HG03575 (cell line): ENCODE measurements around the gene LRIT2.

ENCODE experiments used
- ATAC-seq: cut with Tn5 transposase; IDR thresholded peaks from one replicate; pipeline ENCODE4 v1.9.1; 2021; ENCODE audit not compliant: unreplicated experiment, insufficient number of reproducible peaks, low FRiP score; ENCODE audit errors: extremely low read depth

The LRIT2 gene

GRCh38 chr10:84213076-84213475 lies 12.3 kb downstream of the LRIT2 start:
- no peak for ATAC-seq

DNA sequence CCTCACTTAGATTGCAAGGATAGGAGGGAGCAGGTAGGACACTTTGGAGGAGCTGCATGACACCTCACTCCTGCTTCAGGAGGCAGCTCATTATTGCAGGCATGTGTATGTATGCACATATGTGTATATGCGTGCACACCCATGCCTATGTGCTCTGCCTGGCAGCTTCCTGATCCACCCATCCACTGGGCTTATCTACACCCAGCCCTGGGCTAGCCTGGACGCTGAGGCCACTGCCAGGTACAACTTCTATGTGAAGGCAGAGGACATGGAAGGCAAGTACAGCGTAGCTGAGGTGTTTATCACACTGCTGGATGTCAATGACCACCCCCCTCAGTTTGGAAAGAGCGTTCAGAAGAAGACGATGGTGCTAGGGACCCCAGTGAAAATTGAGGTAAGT lies 13.3 kb downstream of the LRIT2 start:
- no peak for ATAC-seq

DNA sequence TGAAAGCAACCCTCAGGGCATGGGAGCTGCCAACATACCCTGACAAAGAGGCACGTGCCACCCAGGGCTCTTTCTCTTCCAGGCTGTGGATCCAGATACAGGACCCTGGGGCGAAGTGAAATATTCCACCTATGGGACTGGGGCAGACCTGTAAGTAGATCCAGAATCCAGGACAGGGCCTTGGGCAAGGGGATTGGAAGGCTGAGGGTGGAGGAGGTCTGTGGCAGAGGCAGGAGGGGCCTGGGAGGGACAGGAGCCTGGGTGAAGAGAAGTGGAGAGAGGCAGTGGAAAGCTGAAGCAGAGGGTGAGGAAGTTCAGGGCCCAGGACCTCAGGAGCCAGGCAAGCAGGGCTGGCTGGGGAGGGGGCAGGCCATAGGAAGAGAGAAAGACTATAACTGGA lies 13.8 kb downstream of the LRIT2 start:
- ATAC-seq: no peak

- ATAC-seq: no peak
Observed at GRCh38 chr10:84208023-84208422, 17.3 kb downstream of the LRIT2 start.

GRCh38 chr10:84205853-84206525 lies 19.4 kb downstream of the LRIT2 start:
- ATAC-seq: no peak

- no peak for ATAC-seq
Observed at GRCh38 chr10:84205049-84205852, 20.1 kb downstream of the LRIT2 start.

GRCh38 chr10:84204610-84205009 lies 20.7 kb downstream of the LRIT2 start:
- no peak for ATAC-seq

DNA sequence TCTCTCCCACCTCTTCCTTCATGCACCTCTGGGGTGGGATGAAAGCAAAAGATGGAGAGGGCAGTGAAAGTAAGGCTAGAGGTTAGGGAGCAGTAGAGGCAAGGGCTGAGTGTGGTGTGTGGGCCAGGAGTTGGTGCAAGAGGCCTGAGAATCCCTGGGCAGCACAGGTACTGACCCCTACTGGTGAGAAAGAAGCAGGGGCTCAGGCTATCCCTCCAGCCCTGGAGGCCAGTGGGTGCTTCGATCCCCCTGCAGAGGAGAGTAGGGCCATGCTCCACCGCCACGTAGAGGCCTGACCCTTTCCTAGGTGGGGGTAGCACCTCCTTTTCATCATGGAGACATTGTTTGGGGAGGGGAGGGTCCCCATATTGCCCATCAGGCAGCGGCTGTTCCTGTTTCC lies 21.2 kb downstream of the LRIT2 start:
- ATAC-seq: no peak

- no peak for ATAC-seq
Observed at GRCh38 chr10:84202349-84202748, 23.0 kb downstream of the LRIT2 start.

GRCh38 chr10:84201682-84202081 lies 23.7 kb downstream of the LRIT2 start:
- no peak for ATAC-seq

DNA sequence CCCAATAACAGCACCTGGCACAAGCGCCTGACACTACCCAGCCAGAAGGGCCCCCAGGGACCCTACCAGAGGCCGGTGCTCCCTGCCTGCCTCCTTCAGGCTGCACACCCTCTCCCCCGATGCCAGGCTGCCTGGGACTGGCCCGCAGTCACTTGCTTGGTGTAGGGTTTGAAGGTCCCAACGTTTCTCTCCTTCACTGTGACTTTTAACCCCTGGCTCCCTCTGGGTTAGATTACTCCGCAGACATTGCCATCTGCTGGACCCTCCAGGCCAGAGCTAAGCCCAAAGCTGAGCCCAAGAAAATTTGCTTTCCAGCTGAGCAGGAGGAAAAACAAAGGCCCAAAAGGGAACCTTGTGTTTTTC lies 24.1 kb downstream of the LRIT2 start:
- ATAC-seq: no peak

DNA sequence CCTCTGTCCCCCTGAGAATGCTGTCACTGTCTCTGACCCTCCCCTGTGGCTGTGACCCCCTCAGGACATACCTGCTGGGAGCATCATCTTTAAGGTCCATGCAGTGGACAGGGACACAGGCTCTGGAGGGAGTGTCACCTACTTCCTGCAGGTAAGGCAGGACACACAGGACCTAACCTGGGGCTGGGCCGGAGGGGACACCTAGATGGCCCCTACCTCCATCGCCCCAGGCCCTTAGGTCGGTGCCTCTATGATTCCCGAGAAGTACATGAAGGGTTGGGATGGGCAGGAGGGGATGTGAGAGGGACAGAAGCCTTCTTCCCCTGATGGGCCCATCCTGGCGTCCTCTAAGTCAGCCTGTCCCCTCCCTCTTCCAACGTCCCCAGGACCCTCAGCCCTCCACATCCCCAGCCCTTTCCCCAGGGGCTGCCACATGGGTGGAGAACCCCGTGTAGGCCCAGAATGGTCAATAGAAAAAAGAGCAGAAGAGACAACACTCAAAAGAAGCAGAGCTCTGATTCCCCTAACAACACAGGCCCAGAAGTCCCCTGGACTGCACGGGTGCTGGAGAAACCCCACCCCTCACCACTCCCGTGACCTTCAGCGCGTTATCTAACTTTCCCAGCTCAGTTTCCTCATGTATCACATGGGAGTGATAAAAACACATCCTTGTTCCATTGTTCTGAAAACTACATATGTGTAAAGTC lies 24.7 kb downstream of the LRIT2 start:
- no peak for ATAC-seq

- no peak for ATAC-seq
Observed at GRCh38 chr10:84198206-84198915, 27.0 kb downstream of the LRIT2 start.

DNA sequence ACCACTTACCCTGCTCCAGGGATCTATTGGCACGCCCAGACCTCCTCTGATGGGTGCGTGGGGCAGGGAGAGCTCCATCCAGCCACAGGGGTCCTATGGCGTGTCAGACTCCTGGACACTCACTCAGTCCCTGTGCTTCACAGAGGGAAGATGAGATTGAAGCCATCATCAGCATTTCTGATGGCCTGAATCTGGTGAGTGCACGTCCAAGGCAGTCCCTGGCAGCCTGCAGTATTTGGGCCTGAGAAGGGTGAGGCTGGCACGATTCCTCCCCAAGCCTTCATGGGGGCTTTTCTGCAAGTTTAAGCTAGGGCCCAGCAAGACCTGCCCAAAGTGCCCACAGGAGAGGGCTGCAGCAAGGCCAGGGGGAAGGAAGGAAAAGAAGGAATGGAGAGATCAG lies 27.7 kb downstream of the LRIT2 start:
- ATAC-seq: no peak

GRCh38 chr10:84196941-84197340 lies 28.4 kb downstream of the LRIT2 start:
- ATAC-seq: no peak

DNA sequence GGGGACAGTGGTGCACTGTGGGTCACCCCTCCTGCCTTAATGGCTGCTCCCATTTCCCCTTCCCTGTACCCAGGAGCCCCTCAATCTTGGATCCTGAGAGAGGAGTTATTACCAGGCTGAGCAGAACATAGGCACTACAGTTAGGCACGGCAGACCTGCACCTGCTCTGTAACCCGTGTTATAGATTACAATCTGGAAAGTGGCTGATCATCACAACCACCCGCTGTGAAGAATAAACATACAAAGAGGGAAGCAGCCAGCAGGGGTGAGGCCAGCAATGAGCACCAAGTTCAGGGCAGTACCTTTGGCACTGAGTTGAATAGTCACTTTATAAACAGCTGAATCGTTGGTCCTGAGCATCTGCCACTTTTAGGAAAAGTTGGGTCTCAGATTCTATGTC lies 29.3 kb downstream of the LRIT2 start:
- ATAC-seq: no peak

DNA sequence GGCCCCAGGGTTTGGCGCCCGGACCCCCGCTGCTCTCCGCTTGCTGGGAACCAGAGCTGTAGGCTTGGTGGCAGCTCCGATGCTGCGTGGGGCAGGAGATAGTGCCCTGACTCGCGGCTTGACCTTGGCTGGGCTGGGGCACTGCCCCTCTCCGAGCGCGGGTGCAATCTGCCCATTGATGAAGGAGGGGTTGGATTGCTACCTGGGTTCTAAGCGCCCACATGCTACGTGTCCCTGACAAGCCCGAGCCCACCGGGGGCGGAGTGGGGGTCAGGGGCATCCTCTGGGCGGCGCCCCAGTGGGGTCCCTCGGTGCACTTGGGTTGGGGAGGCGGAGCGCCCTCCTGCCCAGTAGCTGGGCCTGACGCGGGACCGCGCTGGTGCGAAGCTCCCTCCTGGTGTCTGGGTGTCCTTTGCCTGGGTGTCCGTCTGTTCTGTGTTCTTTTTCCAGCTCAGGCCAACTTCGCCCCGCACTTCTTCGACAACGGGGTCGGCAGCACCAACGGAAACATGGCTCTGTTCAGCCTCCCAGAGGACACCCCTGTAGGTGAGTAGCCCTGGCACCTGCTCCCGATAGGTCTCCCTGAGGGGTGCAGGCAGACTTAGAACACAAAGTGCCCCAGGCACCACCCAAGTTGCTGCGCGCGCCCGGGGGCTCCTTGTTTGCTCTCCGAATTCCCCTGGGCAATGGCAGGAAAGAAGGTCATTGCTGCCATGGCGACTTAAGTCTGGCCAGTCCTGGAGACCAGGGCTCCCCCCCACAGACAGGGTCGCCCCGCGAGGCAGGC lies 30.1 kb downstream of the LRIT2 start:
- no peak for ATAC-seq

DNA sequence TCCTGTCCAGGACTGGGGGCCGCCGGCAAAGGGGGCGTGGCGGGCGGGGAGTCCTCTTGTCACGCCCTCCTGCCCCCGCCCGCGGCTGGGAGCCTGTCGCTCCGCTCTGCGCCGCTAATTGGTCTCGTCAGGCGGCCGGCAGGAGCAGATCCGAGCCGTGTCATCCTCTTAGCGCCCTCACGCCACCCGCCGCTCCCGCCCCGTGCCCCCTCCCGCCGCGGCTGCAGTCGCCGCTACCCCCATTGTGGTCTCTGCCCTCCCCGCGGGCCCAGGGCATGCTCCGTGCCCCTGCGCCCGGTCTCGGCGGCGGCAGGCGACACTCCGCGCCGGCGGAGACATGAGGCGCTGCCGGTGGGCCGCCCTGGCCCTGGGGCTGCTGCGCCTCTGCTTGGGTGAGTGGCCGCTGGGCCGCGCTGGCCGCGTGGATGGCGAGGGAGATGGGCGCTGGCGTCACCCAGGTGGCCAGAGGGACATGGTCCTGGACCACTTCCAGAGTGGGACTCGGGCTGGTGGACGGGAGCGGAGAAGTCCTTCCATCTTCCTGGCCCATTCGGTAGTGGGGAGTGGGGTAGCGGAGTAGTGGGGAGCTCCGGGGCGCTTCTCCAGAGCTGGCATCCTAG lies 30.8 kb downstream of the LRIT2 start, which contains the start of gene CDHR1:
CDHR1 (plus strand) TSS at position 114 of the 620 bp plus-strand sequence; CDS start at position 338, 224 bp downstream.
- no peak for ATAC-seq
